Parathyroid adenoma (tissue), 2 donors: ENCODE results near the gene SRSF2.

Experiments
- H2AFZ ChIP-seq: fragments of 300-600 bp; sonication (generic); one replicate; pipeline ENCODE4 v1.7.0; 2017; ENCODE audit warnings: antibody characterized with exemption, mild to moderate bottlenecking
- H3K27ac ChIP-seq: fragments of 300-600 bp; sonication (generic); one replicate; pipeline ENCODE4 v1.7.0; 2017
- H3K27me3 ChIP-seq: fragments of 300-600 bp; sonication (generic); one replicate; pipeline ENCODE4 v1.7.0; 2017; ENCODE audit warnings: low read length; ENCODE audit not compliant: control insufficient read depth, insufficient read depth
- H3K36me3 ChIP-seq: fragments of 300-600 bp; sonication (generic); one replicate; pipeline ENCODE4 v1.7.0; 2017; ENCODE audit warnings: low read length; ENCODE audit not compliant: control insufficient read depth, insufficient read depth
- H3K4me1 ChIP-seq: fragments of 300-600 bp; sonication (generic); one replicate; pipeline ENCODE4 v1.7.0; 2017; ENCODE audit warnings: control low read depth
- H3K4me2 ChIP-seq: fragments of 300-600 bp; sonication (generic); one replicate; pipeline ENCODE4 v1.7.0; 2017; ENCODE audit warnings: low read length
- H3K4me3 ChIP-seq: fragments of 300-600 bp; sonication (generic); one replicate; pipeline ENCODE4 v1.7.0; 2017; ENCODE audit warnings: low read depth, low read length
- H3K79me2 ChIP-seq: fragments of 300-600 bp; sonication (generic); one replicate; pipeline ENCODE4 v1.7.0; 2017; ENCODE audit warnings: control low read depth
- H3K9ac ChIP-seq: fragments of 300-600 bp; sonication (generic); one replicate; pipeline ENCODE4 v1.7.0; 2017; ENCODE audit warnings: mild to moderate bottlenecking
- H3K9me3 ChIP-seq: fragments of 300-600 bp; sonication (generic); one replicate; pipeline ENCODE4 v1.7.0; 2017; ENCODE audit warnings: low read length; ENCODE audit not compliant: control insufficient read depth
- CTCF ChIP-seq: fragments of 300-600 bp; sonication (generic); IDR thresholded peaks from one replicate; pipeline ENCODE4 v1.7.0; 2017; ENCODE audit warnings: antibody characterized with exemption, mild to moderate bottlenecking
- donor health status: primary hyperparathyroidism.

SRSF2 gene

GRCh38 chr17:76775021-76775600 is 38.0 kb upstream of the SRSF2 start:
- H3K4me2 ChIP-seq, result no peak overlapping the region
- TF ChIP-seq CTCF, result no peak
- H3K79me2 ChIP-seq, result no peaks in the 10 kb centered on the region
- H3K36me3 ChIP-seq, result no peaks in the 10 kb centered on the region
- H3K4me3 ChIP-seq, result no peak overlapping the region
- no peaks in the 10 kb centered on the region for H3K27me3 ChIP-seq
- no peak overlapping the region for H3K27ac ChIP-seq
- no peak overlapping the region for H3K9ac ChIP-seq
- H3K9me3 ChIP-seq, result no peaks in the 10 kb centered on the region
- no peak overlapping the region for H2AFZ ChIP-seq
- no peaks in the 10 kb centered on the region for H3K4me1 ChIP-seq

- H3K4me2 ChIP-seq, result no peak overlapping the region
- no peak for TF ChIP-seq CTCF
- no peak overlapping the region for H3K27ac ChIP-seq
Observed at GRCh38 chr17:76772842-76773525, 35.9 kb upstream of the SRSF2 start.

GRCh38 chr17:76758570-76758969 is 21.4 kb upstream of the SRSF2 start:
- H2AFZ ChIP-seq, result no peak overlapping the region
- peaks cover 2% of the 10 kb centered on the region for H3K4me1 ChIP-seq
- H3K9ac ChIP-seq, result no peak overlapping the region
- no peak overlapping the region for H3K27ac ChIP-seq
- TF ChIP-seq CTCF, result no peak
- H3K36me3 ChIP-seq, result no peaks in the 10 kb centered on the region
- no peak overlapping the region for H3K4me2 ChIP-seq
- H3K27me3 ChIP-seq, result no peaks in the 10 kb centered on the region
- H3K4me3 ChIP-seq, result no peak overlapping the region
- no peaks in the 10 kb centered on the region for H3K9me3 ChIP-seq
- H3K79me2 ChIP-seq, result no peaks in the 10 kb centered on the region

More at GRCh38 chr17:76772842-76773525, 35.9 kb upstream of the SRSF2 start:
- Histone ChIP-seq H3K27me3 (no peaks in the 10 kb centered on the region), H3K36me3 (no peaks in the 10 kb centered on the region), H3K4me3 (no peak overlapping the region), H3K79me2 (no peaks in the 10 kb centered on the region), H3K9me3 (no peaks in the 10 kb centered on the region), H3K9ac (no peak overlapping the region), H2AFZ (no peak overlapping the region), H3K4me1 (no peaks in the 10 kb centered on the region)

GRCh38 chr17:76757256-76757655 is 20.1 kb upstream of the SRSF2 start:
- H3K9me3 ChIP-seq, result no peaks in the 10 kb centered on the region
- H2AFZ ChIP-seq, result no peak overlapping the region
- no peaks in the 10 kb centered on the region for H3K36me3 ChIP-seq
- no peak overlapping the region for H3K27ac ChIP-seq
- H3K4me3 ChIP-seq, result no peak overlapping the region
- no peak overlapping the region for H3K9ac ChIP-seq
- H3K4me2 ChIP-seq, result no peak overlapping the region
- no peaks in the 10 kb centered on the region for H3K27me3 ChIP-seq
- no peaks in the 10 kb centered on the region for H3K79me2 ChIP-seq
- H3K4me1 ChIP-seq, result peaks cover 2% of the 10 kb centered on the region
- no peak for TF ChIP-seq CTCF

- no peak overlapping the region for H3K9ac ChIP-seq
- no peak overlapping the region for H3K4me3 ChIP-seq
- H3K27ac ChIP-seq, result no peak overlapping the region
- H2AFZ ChIP-seq, result no peak overlapping the region
- H3K4me1 ChIP-seq, result peaks cover 2% of the 10 kb centered on the region
- H3K4me2 ChIP-seq, result no peak overlapping the region
- H3K27me3 ChIP-seq, result no peaks in the 10 kb centered on the region
- no peaks in the 10 kb centered on the region for H3K79me2 ChIP-seq
- no peaks in the 10 kb centered on the region for H3K36me3 ChIP-seq
- no peak for TF ChIP-seq CTCF
- no peaks in the 10 kb centered on the region for H3K9me3 ChIP-seq
Observed at GRCh38 chr17:76755285-76755684, 18.2 kb upstream of the SRSF2 start.
